KMS-11 (cell line): ENCODE results near the gene FBXW10B.
"Not testable (repeated sequence)": the region's sequence is repeated elsewhere in the genome, so short reads cannot be mapped to it uniquely, and the experiment has no call there.

Experiments
- H2AFZ ChIP-seq: fragments of 200-600 bp; sonication (generic); 2 replicates; pipeline ENCODE4 v1.6.1; 2016; ENCODE audit warnings: antibody characterized with exemption, mixed run types, low read depth
- H3K27ac ChIP-seq: fragments of 200-600 bp; sonication (generic); 2 replicates; pipeline ENCODE4 v1.6.1; 2016; ENCODE audit warnings: mild to moderate bottlenecking, mixed run types
- H3K27me3 ChIP-seq: fragments of 200-600 bp; sonication (generic); 2 replicates; pipeline ENCODE4 v1.6.1; 2017; ENCODE audit warnings: mild to moderate bottlenecking, low read depth, mixed run types, moderate library complexity; ENCODE audit not compliant: insufficient read depth
- H3K36me3 ChIP-seq: fragments of 200-600 bp; sonication (generic); 2 replicates; pipeline ENCODE4 v1.6.1; 2017; ENCODE audit warnings: mild to moderate bottlenecking, mixed run types; ENCODE audit not compliant: insufficient read depth
- H3K4me1 ChIP-seq: fragments of 200-600 bp; sonication (generic); 2 replicates; pipeline ENCODE4 v1.6.1; 2016; ENCODE audit warnings: mild to moderate bottlenecking, low read depth, mixed run types; ENCODE audit not compliant: poor library complexity, severe bottlenecking
- H3K4me2 ChIP-seq: fragments of 200-600 bp; sonication (generic); 2 replicates; pipeline ENCODE4 v1.7.0; 2016; ENCODE audit warnings: mild to moderate bottlenecking, mixed run types
- H3K4me3 ChIP-seq: fragments of 200-600 bp; sonication (generic); IDR thresholded peaks from 2 replicates; pipeline ENCODE4 v1.6.1; 2017; ENCODE audit warnings: low read depth, low read length, mixed read lengths; ENCODE audit not compliant: insufficient read depth
- H3K79me2 ChIP-seq: fragments of 200-600 bp; sonication (generic); 2 replicates; pipeline ENCODE4 v1.6.1; 2016; ENCODE audit warnings: low read depth, mixed run types; ENCODE audit not compliant: insufficient read depth
- H3K9ac ChIP-seq: fragments of 200-600 bp; sonication (generic); 2 replicates; pipeline ENCODE4 v1.6.1; 2016; ENCODE audit warnings: mild to moderate bottlenecking, mixed run types
- H4K20me1 ChIP-seq: fragments of 200-600 bp; sonication (generic); 2 replicates; pipeline ENCODE4 v1.6.1; 2016; ENCODE audit warnings: mild to moderate bottlenecking, mixed run types; ENCODE audit not compliant: insufficient read depth

Gene FBXW10B

GRCh38 chr17:15630930-15631453, 11.5 kb upstream of the FBXW10B start:
- H2AFZ ChIP-seq, H3K27ac ChIP-seq, H3K36me3 ChIP-seq, H4K20me1 ChIP-seq, H3K27me3 ChIP-seq, H3K9ac ChIP-seq, H3K4me2 ChIP-seq, H3K4me1 ChIP-seq, H3K4me3 ChIP-seq, H3K79me2 ChIP-seq: not testable (repeated sequence)

DNA sequence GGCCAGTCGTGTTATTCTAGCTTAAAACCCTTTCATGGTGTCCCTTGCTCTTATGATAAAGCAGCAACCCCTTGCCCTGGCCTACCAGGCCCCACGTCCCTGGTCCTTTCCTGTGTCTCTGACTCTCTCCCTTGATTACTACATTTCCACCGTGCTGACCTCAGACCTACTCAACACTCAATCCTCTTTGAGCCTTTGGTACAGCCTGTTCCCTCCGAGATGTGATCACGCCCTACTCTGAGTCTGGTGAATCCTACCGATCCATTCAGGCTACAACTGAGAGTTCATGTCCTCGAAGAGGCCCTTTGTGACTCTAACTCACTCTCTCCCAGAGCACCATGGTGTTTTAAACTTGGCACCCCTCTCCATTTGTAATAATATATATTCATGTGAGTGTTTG, 10.5 kb upstream of the FBXW10B start:
- not testable (repeated sequence) for H3K36me3 ChIP-seq, H4K20me1 ChIP-seq, H3K27ac ChIP-seq, H3K4me2 ChIP-seq, H3K27me3 ChIP-seq, H3K9ac ChIP-seq, H3K4me3 ChIP-seq, H3K4me1 ChIP-seq, H3K79me2 ChIP-seq, H2AFZ ChIP-seq

- not testable (repeated sequence) for H3K4me3 ChIP-seq, H3K27ac ChIP-seq, H3K9ac ChIP-seq, H3K4me1 ChIP-seq, H4K20me1 ChIP-seq, H3K4me2 ChIP-seq, H3K27me3 ChIP-seq, H3K36me3 ChIP-seq, H2AFZ ChIP-seq, H3K79me2 ChIP-seq
These were observed 4.2 kb upstream of the FBXW10B start for GRCh38 chr17:15623661-15624209.

- not testable (repeated sequence) for H3K79me2 ChIP-seq, H3K36me3 ChIP-seq, H3K4me3 ChIP-seq, H4K20me1 ChIP-seq, H3K9ac ChIP-seq, H3K4me2 ChIP-seq, H2AFZ ChIP-seq, H3K27me3 ChIP-seq, H3K27ac ChIP-seq, H3K4me1 ChIP-seq
These were observed 3.8 kb upstream of the FBXW10B start for GRCh38 chr17:15623255-15623654.

GRCh38 chr17:15622124-15622523, 2.6 kb upstream of the FBXW10B start:
- H2AFZ ChIP-seq, H3K4me1 ChIP-seq, H3K27ac ChIP-seq, H4K20me1 ChIP-seq, H3K36me3 ChIP-seq, H3K9ac ChIP-seq, H3K79me2 ChIP-seq, H3K4me3 ChIP-seq, H3K27me3 ChIP-seq, H3K4me2 ChIP-seq: not testable (repeated sequence)

GRCh38 chr17:15616828-15617227, 2.7 kb downstream of the FBXW10B start:
- not testable (repeated sequence) for H3K4me2 ChIP-seq, H3K27me3 ChIP-seq, H3K9ac ChIP-seq, H3K79me2 ChIP-seq, H3K4me1 ChIP-seq, H4K20me1 ChIP-seq, H3K27ac ChIP-seq, H2AFZ ChIP-seq, H3K4me3 ChIP-seq, H3K36me3 ChIP-seq

DNA sequence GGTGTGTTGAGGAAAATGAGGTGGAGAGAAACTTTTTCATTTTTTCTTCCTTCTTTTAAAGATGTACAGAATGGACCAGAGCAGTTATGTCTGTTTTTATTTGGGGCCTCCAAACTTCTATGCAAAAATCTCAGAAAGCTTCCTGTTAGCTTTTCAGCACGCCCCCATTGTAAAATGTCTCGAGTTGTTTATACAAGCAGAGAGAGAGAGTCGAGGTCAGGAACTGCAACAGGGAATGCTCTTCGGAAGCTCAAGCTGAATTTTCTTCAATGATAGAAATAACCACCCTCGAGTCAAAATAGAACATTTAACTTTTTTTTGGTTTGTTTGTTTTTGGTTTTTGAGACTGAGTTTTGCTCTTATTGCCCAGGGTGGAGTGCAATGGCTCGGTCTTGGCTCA, 3.7 kb downstream of the FBXW10B start:
- H3K27ac ChIP-seq, H4K20me1 ChIP-seq, H2AFZ ChIP-seq, H3K9ac ChIP-seq, H3K36me3 ChIP-seq, H3K4me1 ChIP-seq, H3K27me3 ChIP-seq, H3K4me3 ChIP-seq, H3K79me2 ChIP-seq, H3K4me2 ChIP-seq: not testable (repeated sequence)

- H3K79me2 ChIP-seq, H3K27ac ChIP-seq, H2AFZ ChIP-seq, H3K9ac ChIP-seq, H4K20me1 ChIP-seq, H3K4me3 ChIP-seq, H3K27me3 ChIP-seq, H3K4me2 ChIP-seq, H3K36me3 ChIP-seq, H3K4me1 ChIP-seq: not testable (repeated sequence)
These were observed 6.4 kb downstream of the FBXW10B start for GRCh38 chr17:15613111-15613510.

DNA sequence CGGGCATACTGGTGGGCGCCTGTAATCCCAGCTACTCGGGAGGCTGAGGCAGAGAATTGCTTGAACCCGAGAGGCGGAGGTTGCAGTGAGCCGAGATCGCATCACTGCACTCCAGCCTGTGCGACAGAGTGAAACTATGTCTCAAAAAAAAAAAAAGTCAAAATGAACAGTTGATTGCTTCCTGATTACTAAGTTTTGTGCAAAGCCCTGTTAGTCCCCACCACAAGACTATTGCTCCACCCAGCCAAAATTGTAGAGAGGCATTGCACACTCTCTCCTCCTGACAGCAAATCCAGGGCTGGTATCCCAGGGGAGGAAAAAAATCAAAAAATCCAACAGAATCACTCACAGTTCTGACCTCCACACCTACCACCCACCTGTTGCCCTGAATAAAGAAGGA, 26.5 kb downstream of the FBXW10B start:
- not testable (repeated sequence) for H3K9ac ChIP-seq, H3K36me3 ChIP-seq, H3K4me3 ChIP-seq, H3K27me3 ChIP-seq, H3K4me2 ChIP-seq, H3K27ac ChIP-seq, H3K4me1 ChIP-seq, H4K20me1 ChIP-seq, H3K79me2 ChIP-seq, H2AFZ ChIP-seq

GRCh38 chr17:15591986-15592385, 27.5 kb downstream of the FBXW10B start:
- not testable (repeated sequence) for H2AFZ ChIP-seq, H3K4me2 ChIP-seq, H3K27ac ChIP-seq, H3K79me2 ChIP-seq, H3K4me1 ChIP-seq, H3K9ac ChIP-seq, H3K36me3 ChIP-seq, H4K20me1 ChIP-seq, H3K27me3 ChIP-seq, H3K4me3 ChIP-seq

GRCh38 chr17:15590844-15591243, 28.7 kb downstream of the FBXW10B start:
- not testable (repeated sequence) for H3K4me1 ChIP-seq, H3K27me3 ChIP-seq, H2AFZ ChIP-seq, H3K9ac ChIP-seq, H3K79me2 ChIP-seq, H3K4me2 ChIP-seq, H3K27ac ChIP-seq, H4K20me1 ChIP-seq, H3K36me3 ChIP-seq, H3K4me3 ChIP-seq
